ENCODE measurements around the gene MACROD2.

DNA sequence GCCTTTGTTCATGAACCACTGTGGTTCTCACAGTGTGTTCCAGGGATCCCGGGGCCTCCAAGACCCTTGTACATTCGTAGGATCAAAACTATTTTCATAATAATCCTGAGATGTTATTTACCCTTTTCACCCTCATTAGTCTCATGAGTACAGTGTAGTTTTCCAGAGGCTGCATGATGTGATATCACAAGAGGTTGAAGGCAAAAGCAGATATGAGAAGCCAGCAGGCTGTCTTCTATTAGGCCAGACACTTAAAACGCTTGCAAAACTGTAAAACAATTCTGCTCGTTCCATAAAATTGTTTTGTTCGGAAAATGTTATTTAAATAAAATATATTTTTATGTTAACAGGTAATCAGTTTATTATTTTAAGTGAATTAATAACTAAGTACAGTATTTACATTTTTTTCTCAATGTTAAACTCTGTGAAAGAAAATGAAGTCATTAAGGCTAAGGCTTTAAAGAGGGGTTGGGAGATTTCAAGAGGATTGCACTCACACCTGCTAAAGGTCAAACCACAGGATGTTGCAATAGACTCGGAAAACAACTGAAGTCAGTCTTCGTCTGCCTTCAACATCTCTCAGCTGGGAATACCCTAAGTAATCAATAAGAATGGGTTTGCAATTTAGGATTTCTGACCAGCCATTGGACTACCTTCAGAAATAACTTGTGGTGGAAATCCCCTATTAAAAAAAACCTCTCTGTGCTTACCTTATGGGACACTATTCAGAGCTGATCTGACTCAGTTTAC lies 2103.7 kb downstream of the MACROD2 start:
- TF ChIP-seq, protein P1, sequence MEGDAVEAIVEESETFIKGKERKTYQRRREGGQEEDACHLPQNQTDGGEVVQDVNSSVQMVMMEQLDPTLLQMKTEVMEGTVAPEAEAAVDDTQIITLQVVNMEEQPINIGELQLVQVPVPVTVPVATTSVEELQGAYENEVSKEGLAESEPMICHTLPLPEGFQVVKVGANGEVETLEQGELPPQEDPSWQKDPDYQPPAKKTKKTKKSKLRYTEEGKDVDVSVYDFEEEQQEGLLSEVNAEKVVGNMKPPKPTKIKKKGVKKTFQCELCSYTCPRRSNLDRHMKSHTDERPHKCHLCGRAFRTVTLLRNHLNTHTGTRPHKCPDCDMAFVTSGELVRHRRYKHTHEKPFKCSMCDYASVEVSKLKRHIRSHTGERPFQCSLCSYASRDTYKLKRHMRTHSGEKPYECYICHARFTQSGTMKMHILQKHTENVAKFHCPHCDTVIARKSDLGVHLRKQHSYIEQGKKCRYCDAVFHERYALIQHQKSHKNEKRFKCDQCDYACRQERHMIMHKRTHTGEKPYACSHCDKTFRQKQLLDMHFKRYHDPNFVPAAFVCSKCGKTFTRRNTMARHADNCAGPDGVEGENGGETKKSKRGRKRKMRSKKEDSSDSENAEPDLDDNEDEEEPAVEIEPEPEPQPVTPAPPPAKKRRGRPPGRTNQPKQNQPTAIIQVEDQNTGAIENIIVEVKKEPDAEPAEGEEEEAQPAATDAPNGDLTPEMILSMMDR (IDR thresholded peaks at IDR 0.05): no peak
- no peak for TF ChIP-seq POLR2A (IDR thresholded peaks at IDR 0.05)

All from ovary (tissue), 3 donors.